Putamen (tissue), 1 donor: ENCODE data around the gene CYP2R1.
A peak's percentile ranks its signal among the peaks of the same experiment; 100 is the strongest.
"Not testable (repeated sequence)": the region's sequence is repeated elsewhere in the genome, so short reads cannot be mapped to it uniquely, and the experiment has no call there.

Experiments
- DNase-seq: peaks from one replicate; pipeline ENCODE4 v3.0.0-alpha.2; 2016; ENCODE audit warnings: low spot score

The CYP2R1 gene

GRCh38 chr11:14892577-14892976 is 546 bp upstream of the CYP2R1 start:
- no peak for DNase-seq

DNA sequence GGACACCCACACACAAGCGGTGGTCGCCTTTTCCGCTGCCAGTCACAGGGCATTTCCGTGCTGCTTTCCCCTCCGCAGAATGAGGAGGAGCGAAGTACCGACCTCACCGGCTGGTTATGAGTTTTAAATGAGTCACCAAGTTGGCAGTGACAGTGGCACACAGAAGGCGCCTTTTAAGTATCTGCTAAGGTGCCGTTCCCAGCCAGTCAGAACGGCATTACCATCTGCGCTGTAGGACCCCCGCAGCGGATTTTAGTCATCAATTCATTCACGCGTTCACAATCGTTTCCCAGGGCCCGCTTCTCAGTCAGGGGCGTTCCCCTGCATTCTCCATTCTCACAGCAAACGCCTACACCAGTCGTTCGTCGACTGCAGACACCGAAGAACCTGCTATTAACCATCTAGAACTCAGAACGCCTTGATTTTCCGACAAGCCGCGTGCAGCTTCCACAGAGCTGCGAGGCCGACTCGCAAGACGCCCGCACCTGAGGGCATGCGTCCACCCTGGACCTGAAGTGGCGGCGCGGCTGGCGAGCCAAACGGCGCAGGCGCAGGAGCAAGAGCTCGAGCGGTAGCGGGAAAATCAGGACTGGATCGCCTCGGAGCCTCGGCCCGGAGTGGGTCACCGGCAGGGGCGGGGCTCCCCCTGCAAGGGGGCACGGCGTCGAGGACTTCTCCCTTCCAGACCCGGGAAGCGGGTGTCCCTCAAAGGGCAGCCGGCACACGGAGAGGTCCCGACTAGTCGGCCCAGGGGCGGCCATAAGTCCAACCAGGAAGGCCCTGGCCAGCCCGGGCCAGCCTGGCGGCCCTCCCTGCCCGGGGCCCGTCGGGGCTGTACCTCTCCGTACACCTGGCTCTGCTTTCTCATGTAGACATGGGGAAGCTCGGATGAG is 642 bp downstream of the CYP2R1 start:
- DNase-seq = peak; percentile 85

DNA sequence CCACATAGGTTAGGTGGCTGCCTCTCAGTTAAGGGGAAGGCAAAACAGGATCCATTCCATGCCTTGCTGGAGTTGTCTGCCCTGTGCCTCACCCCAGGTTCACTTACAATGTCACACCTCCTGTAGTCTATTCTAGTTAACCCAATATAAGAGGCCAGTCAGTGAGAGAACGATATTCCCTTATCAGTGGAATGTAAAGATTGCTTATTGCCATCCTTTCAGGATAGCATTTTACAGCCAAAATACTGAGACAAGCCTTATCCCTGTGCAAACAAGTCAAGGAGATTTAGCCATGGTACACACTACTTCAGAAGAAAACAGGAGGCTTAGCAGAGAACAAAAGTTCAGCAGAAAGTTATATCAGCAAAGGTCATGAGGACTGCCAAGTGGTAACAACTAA is 5.5 kb downstream of the CYP2R1 start:
- no peak for DNase-seq

- DNase-seq = no peak
Observed at GRCh38 chr11:14884667-14885273, 7.3 kb downstream of the CYP2R1 start.

DNA sequence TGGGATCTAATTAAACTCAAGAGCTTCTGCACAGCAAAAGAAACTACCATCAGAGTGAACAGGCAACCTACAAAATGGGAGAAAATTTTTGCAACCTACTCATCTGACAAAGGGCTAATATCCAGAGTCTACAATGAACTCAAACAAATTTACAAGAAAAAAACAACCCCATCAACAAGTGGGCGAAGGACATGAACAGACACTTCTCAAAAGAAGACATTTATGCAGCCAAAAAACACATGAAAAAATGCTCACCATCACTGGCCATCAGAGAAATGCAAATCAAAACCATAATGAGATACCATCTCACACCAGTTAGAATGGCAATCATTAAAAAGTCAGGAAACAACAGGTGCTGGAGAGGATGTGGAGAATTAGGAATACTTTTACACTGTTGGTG is 8.3 kb downstream of the CYP2R1 start:
- DNase-seq = not testable (repeated sequence)

DNA sequence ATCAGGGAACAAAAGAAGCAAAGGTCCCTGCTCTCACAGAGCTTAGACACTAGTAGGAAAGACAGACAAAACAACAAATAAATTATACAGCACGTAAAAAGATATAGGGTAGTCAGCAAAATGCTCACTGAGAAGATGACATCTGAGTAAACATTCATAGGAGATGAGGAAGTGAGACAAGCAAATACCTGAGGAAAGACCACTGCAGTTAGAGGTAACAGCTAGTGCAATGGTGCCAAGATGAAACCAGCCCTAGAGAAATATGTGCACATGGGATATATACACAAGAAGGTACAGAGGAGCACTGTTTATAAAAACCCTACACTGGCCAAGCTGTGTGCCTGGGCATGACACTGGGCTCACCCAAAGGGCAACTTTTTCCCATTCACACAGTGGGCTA is 9.8 kb downstream of the CYP2R1 start:
- DNase-seq = no peak

DNA sequence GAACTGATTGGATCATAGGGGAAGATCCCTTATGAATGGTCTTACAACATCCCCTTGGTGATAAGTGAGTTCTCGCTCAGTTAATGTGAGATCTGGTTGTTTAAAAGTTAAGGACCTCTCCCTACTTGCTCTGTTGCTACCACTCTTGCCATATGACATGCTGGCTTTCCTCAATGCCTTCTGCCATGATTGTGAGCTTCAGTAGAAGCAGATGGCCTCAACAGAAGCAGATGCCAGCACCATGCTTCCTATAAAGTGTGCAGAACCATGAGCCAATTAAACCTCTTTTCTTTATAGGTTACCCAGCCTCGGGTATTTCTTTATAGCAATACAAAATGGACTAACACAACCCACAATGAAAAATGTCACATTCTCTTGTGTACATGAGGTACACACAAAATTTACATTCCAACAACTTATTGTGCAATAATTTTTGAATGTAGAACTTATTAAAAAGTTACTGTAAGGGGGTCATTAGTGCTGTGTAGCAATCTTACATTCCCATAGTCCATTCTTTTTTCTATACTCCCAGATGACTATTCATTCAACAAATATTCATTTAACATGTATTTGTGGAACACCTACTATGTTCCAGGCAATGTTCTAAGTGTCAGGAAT is 10.3 kb downstream of the CYP2R1 start:
- no peak for DNase-seq

DNA sequence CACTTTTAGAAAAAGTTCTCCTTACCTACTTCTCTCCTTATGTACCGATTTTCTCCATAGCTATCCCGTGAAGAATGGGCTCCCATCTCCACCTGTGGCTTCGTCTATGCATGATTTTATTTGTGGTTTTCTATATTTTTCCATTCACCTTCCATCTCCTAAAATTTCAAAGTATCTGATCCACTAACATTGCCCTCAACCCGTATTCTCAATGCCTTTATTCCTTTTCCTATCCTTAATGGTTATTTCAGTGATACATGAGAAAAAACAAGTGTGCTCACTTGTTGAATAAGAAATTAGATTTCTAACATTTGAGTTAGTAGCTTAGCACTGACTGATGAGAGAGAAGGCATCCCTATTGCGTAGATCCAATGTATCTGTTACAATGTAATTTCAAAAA is 16.9 kb downstream of the CYP2R1 start:
- DNase-seq = no peak

DNA sequence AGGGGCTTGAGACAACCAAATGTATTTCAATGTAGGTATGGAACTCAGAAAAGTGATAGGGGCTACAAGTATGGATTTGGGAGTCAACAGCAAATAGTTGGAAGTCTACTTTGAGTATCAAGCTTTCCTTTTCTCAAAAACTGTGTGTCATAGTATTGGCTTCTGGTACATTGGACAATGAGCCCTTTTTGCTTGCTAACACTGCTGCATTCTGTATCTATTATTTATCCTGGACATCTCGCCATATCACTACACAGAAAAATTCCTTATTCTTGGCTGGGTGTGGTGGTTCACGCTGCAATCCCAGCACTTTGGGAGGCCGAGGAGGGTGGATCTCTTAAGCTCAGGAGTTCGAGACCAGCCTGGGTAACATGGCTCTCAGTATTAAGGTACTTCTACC is 18.4 kb downstream of the CYP2R1 start:
- DNase-seq = no peak

GRCh38 chr11:14872032-14872431 is 20.0 kb downstream of the CYP2R1 start:
- DNase-seq = peak; percentile 17

- DNase-seq = not testable (repeated sequence)
Observed at GRCh38 chr11:14863775-14864174, 28.3 kb downstream of the CYP2R1 start.

DNA sequence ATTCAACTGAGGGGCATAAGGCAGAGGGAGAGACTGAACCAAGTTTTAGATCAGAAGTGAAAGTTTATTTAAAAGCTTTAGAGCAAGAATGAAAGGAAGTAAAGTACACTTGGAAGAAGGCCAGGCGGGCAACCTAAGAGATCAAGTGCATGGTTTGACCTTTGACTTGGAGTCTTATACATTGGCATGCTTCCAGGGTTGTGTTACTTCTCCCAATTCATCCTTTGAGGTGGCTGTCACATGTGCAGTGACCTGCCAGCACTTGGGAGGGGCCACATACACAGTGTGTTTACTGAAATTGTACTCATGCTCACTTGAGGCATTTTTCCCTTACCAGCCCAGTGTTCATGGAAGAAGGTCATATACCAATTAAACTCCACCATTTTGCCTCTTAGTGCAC is 30.4 kb downstream of the CYP2R1 start:
- DNase-seq = no peak

DNA sequence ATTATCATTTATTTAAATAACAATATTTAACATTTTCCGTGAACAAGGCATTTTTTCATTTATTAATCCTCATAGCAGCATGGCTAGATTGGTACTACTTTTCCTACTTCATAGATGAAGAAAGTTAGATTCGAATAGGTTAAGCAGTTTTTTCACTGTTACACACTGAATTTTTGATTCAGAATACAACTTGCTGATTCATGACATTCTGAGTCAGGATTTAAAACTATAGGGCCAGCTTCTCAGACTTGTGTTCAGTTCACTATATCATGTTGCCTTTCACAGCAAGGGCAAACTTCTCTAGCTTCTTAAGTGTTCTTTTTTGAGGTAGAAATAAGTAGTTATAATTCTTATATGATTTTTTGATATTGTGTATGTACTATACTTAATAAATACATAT is 31.5 kb downstream of the CYP2R1 start:
- DNase-seq = no peak

DNA sequence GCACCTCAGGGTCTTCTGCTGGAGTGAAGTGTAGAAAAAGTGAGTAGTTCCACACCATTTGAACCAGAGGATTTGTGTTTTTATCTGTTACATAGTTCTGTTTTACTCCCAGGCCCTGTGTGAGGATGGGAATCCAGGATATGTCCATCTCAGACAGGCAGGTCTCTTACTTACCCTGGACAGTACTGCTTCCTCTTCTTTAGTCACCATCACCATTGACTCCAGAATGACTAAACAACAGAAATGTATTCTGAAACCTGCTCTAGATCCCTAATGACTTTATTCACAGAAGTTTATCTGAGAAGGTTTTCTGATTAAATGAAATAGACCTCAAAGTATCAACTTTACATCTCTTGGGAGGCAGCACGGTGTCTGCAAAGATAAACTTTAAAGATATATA is 33.6 kb downstream of the CYP2R1 start:
- DNase-seq = no peak

DNA sequence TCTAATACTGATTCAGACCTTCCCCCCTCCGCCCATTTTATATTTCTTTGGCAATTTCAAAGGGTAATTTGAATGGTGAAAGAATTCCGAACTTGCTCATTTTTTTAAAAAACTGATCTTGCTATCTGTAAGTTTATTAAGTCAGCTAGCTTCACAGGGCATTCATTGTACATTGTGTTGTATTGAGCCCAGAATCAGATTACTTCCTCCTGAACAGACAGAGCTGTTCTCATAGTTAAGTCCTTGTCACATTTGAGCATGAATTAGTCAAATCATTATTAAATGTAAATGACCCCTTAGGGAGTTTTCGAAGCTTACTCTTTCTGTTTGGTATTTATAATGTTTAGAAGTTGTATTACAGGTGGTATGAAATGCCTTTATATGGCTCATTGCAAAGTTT is 34.4 kb downstream of the CYP2R1 start:
- DNase-seq = no peak

DNA sequence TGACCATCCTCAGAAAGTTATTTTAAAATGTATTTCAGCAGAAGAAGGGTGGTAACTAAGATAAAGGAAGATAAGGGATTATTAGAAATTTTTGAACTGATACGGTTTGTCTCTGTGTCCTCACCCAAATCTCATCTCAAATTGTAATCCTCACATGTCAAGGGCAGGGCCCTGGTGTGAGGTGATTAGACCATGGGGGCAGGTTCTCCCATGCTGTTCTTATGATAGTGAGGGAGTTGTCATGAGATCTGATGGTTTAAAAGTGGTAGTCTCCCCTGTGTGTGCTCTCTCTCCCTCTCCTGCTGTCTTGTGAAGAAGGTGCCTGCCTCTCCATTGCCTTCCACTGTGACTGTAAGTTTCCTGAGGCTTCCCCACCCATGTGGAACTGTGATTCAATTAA is 36.1 kb downstream of the CYP2R1 start:
- no peak for DNase-seq

GRCh38 chr11:14854057-14854456 is 38.0 kb downstream of the CYP2R1 start:
- DNase-seq = no peak

GRCh38 chr11:14852571-14853177 is 39.4 kb downstream of the CYP2R1 start:
- no peak for DNase-seq

GRCh38 chr11:14842002-14842401 is 50.0 kb downstream of the CYP2R1 start:
- DNase-seq = no peak

DNA sequence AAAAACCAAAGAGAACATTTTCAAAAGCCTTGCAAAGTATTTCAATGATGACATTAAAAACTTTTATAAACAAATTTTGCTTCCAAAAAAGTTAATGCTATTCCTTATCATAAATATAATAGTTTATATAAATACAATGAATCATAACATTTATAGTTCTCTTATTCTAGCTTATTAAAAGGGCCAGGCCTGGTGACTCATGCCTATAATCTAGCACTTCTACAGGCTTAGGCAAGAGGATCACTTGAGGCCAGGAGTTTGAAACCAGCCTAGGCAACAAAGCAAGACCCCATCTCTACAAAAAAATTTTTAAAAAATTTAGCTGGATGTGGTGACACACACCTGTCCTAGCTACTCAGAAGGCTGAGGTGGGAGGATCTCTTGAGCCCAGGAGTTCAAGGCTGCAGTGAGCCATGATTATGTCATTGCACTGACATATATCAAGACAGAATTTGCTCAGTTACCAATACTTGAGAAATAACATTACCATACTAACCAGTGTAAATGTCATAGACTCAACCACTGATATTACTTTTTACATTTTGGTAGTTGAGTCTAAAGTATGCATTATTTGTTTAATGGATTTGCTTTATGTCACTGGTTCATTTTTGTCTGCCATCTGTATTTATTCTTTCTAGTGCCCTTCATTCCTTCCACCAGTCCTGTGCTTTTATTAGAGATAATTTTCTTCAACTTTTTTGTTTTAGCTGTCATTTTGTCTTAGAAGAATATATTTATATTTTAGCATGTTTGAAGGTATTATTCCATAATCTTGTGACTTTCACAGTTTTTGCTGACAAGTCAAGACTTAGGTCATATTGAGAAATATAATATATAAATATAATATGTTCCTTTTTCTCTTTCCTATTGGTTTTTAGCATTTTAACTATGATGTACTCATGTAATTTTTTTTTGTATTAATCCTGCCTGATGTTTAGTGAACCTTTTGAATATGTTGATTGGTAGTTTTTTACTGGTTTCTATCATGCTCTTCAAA is 56.2 kb downstream of the CYP2R1 start:
- DNase-seq = no peak
